ENCODE measurements around the gene EFNA1.
A peak's percentile ranks its signal among the peaks of the same experiment; 100 is the strongest.
"Not testable (repeated sequence)": the region's sequence is repeated elsewhere in the genome, so short reads cannot be mapped to it uniquely, and the experiment has no call there.

EFNA1 gene

DNA sequence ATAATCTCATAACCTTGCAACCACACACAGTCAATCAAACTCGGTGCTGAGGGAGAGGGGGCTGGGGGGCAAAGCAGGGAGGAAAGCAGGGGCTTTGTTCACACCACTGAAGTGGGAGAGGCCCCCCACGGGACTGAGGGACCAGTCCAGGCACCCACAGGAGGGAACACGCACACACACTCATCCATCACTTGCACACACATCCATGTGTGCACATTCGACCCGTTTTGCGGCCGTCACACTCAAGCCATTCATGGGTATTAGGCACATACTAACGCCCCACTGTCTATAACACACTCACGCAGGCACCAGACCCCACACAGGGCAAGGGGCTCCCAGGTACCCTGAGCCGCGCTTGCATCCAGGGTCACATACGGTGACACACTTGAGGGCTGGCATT lies 35.0 kb upstream of the EFNA1 start:
- no peak for DNase-seq

DNA sequence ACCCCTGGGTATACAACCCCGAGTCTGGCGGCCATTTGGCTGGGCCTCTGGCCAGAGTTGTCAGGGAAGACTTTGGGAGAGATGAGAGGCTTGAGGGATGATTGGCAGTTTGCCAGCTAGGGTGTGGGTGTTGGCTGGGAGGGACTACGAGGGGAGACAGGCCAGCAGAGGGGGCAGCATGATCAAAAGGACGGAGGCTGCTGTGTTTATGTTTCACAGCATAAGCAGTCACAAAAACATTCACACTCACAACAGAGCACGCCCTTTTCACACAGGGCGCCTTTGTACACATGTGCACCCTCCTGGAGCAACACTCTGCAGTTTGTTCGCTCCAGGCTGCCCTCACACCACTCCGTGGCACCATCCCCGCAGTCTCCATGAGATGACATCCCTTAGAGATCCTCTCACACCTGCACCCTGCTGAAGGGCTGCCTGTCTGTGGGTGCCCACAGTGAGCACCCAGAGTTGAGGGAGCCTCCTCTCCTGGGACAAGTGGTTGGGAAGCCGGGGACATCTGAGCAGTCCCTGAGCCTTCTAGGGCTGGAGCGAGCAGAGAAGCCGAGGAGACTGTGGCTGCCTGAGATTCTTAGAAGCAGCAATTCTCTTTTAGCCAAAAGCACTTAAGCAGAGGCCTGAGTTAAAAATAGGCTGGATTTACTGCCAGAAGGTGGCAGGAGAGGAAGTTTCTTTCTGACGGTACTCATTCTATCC lies 33.6 kb upstream of the EFNA1 start:
- peak; percentile 34 for DNase-seq

DNA sequence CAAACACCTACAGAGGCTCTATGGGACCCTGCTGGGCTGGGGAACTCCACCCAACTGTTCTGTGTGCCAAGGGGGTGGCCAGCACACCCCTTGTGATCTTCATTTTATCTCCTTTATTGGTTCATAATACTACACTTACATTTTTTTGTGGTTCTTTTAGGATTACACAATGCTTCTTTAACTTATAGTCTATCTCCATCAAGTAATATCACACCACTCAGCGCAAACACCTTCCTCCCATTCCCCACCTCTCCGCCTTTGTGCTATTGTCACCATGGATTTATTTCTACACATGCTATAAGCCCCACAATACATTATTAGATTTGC lies 33.1 kb upstream of the EFNA1 start:
- DNase-seq: no peak

DNA sequence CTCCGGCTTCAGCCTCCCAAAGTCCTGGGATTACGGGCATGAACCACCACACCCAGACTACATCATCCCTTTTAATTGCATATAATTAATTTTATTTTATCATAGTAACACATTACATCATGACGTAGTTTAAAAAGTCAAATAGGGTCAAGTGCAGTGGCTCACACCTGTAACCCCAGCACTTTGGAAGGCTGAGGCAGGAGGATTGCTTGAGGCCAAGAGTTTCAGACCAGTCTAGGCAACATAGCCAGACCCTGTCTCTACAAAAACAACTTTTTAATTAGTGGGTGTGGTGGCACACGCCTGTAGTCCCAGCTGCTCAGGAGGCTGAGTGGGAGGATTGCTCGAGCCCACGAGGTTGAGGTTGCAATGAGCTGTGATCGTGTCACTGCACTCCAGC lies 28.3 kb upstream of the EFNA1 start:
- DNase-seq: no peak

DNA sequence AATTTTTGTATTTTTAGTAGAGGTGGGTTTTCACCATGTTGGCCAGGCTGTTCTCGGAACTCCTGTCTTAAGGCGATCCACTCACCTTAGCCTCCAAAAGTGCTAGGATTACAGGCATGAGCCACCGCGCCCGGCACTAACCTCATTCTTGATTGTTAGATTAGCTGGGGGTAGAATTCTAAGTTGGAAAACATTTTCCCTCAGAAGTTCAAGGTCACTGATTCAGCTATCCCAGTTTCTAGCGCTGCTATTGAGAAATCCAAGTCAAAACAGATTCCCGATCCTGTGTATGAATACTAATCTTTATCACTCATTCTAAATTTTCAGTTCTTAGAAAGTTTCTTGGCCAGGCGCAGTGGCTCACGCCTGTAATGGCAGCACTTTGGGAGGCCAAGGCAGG lies 24.4 kb upstream of the EFNA1 start:
- no peak for DNase-seq

DNA sequence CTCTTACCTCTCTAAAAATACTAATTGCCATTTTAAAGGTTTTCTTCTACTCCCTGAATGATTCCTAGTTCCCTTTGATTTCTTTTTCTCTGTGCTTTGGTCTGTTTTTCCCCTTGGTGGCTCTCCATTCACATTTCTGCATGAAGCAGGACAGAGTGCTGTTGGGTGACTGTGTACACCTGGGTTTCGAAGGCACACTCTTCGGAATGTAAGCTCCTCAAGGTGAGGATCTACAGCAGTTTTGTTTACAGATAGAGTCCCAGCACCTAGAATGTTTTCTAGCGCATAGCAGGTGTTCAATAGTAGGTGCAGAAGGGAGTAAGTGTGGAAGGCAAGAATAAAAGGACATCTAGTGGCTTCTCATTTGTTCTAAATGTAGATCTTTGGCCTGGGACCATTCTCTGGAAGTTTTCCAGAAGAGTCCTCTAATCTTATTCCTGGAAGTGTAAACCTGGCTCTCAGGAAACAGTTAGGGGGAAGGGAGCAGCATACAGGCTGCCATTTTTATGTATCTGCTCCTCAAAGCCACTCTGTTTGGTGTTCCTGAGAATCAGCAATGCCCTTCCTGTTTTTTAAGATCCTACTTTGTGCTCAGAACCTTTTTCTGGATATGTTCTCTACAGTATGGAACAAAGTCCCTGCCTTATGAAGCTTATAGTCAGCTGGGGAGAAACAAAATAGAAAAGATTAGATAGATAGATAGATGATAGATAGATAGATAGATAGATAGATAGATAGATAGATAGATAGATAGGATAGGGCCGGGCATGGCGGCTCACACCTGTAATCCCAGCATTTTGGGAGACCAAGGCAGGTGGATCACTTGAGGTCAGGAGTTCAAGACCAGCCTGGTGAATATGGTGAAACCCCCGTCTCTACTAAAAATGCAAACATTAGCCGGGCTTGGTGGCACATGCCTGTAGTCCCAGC lies 22.8 kb upstream of the EFNA1 start:
- DNase-seq: no peak

DNA sequence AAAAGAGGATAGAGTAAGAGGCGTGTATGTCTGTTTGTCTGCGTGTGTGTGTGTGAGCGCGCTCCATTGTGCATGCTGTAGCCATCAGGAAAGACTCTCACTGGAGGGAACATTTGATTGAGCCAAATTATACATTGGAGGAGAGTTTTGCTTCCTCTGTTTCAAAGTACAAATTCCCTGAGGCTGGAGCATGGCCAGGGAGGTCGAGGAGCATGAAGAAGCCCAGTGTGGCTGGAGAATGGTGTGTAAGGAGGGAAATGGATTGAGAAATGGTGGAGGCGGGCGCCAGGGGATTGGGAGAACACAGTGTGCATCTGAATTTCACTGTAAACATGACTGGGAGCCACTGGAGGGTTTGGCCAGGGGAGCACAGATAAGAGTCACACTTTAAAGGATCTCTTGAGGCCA lies 22.1 kb upstream of the EFNA1 start:
- no peak for DNase-seq

DNA sequence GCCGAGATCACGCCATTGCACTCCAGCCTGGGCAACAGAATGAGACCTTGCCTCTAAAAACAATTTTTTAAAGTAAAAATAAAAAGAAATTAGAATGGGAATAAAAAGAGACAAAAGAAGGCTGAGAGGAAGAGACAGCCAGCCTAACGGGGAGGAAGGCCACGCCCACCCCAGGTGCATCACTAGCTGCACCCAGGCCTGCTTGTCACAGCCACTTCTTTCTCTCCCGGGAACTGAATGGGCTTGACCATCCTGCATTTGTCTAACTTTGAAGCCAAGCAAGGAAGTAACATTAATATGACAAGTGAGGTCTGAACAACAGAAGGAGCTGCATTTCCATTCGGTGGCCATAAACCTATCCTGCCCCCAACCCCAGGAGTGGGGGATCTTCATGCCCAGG lies 20.8 kb upstream of the EFNA1 start:
- no peak for DNase-seq

DNA sequence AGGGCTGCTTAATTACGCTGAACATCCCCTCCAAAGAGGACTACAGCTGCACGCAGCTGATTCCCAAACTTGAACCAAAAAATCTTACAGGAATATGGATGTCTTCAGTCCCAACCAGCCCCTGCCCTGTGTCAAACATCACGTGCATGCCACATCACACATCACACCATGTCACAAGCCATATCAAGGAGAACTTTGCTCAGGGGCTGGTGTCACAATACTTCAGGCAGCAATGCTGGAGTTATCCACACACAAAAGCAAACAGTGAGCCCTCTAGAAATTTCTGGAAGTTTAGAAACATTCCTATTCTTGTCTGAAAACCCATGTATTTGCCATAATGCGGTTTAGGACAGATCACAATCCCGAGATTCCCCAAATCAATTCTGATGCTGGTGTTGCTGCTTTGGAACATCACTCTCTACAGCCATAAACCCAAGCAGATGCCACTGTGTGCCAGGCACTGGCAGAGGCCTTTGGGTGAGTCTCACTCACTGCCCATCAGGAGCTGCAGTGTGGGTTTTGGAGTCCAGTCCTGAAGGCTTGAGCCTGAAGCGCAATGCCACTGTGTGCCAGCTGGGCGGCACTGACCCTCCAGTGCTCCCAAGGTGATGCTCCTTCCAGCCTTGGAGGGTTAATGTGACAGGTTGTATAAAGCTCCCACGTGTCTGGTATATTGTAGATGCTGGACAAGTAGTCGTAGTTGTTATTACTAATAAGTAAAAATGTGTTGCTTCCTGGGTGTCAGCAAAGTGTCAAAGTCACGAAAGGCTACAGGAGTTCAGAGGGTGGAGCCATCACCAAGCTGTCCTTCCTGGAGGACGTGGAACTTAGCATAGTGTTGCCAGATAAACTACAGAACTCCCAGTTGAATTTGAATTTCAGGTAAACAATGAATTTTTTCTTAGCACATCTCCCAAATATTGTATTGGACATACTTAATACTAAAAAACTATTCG lies 20.1 kb upstream of the EFNA1 start:
- DNase-seq: no peak

DNA sequence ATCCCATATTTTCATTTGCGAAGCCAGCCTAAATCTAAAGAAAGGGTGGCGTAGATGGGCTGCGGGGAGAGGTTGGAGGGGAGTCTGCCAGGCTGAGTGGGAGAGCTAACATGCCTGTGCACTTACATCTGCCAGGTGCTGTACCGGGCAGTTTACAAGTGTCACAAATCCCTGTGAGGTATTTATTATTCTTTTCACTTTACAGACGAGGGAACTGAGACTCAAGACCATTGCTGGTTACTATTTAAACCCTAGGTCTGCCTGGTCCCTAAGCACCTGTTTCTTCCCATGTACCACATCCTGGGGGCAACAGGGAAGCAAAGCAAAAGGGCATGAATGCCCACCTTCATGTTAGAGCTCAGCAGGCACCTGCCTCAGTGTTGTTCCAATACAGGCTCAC lies 19.4 kb upstream of the EFNA1 start:
- no peak for DNase-seq

DNA sequence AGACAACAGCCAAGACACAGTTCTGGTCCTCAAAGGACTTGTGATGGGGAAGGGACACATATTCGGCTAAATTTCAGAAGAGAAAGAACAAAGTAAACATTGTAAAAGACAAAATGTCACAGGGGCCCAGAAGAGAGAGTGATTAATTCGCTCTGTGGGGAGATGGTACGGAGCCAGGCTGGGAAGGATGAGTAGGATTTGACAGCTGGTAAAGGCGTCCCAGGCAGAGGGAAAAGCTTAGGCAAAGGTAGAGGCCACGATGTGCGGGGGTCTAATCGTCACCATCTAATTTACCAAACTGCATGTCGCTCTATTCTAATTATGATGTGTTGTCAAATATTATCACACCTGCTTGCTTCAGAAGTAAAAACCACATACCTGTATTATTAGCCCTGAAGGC lies 17.3 kb upstream of the EFNA1 start:
- DNase-seq: no peak

DNA sequence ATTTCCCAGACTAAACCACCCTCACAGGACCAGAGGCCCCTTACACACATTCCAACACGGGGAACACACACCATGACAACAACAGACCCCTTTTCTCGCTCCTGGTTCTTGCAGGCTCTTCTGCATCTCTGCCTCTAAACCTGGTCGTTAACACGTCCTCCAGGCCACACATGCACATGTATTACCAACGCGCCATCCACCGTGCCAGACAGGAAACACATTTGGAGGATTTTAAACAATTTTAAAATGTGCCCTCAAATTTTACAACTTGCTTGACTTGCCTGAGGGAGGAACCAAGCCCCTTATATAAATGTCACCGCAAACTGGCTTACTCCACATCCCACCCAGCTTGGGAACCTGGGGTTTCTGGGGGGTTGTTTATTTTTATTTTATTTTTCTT lies 16.9 kb upstream of the EFNA1 start:
- DNase-seq: no peak

DNA sequence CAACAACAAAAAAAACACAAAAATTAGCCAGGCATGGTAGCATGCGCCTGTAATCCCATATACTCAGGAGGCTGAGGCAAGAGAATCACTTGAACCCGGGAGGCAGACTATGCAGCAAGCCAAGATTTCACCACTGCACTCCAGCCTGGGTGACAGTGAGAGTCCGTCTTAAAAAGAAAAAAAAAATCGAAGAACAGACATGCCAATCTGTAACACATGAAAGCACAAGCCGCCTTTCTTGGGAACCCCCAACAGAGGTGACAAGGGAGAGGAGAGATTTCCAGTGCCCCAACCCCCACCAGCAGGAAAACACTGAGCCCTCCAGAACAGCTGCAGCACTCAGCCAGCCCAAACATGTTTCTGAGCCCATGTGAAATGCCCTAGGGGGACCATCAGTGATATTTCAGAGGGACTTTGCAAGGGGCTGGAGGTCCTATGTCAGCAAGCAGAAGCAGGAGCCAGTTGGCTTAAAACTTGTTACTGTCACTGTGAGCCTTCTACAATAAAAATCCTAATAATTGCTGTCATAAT lies 14.2 kb upstream of the EFNA1 start:
- no peak for DNase-seq

DNA sequence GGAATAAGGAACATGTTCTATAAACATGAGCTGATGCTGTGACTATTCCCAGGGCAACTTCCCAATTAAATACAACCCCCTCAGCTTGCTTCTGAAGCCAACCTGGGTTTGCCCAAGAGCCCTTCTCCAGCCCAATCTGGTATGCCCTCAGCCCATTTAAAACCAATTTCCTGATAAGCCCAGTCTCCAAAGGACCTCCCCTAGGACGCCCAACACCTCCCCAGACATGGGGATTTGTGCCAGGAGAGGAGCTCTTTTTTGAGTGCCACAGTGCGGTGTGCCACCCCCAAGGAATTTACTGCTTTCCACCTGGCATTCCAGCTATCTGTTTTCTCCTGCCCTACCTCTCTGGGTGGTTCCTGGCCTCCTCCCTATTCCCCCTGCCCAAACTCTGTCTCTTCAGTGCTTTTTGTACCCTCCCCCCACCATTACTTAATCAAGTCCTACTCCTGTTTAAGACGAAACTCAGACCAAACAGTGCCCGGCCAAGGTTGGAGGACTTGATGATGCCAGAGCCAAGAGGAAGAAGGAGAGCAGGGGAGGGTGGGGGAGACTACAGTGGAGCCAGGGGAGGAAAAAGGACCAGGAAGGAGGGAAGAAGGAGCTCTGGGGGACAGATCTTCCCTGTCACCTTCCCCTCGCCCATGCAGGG lies 11.4 kb upstream of the EFNA1 start:
- DNase-seq: no peak

DNA sequence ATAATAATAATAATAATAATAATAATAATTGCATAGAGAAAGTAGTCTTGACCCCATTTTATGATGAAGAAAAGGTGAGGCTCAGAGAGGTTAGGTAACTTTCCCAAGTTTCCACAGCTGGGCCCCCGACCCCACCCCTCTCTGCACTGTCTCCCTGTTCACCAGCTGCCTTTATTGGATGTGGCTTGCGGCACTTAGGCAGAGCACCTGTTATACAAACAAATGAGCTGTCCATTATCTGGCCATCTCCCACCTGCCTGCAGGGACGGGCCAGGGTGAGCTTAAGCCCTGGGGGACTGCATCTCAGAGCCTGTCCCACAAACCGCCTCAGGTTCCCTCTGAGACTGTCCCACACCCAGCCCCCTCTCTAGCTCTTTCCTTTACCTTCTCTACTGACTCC lies 10.1 kb upstream of the EFNA1 start:
- no peak for DNase-seq

DNA sequence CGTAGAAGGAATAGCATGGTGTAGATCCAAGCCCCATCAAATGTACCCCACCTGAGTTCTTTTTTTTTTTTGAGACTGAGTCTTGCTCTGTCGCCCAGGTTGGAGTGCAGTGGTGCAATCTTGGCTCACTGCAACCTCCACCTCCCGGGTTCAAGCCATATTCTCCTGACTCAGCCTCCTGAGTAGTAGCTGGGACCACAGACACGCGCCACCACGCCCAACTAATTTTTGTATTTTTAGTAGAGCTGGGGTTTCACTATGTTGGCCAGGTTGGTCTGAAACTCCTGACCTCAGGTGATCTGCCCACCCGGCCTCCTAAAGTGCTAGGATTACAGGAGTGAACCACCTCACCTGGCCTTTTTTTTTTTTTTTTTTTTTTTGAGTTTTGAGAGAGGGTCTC lies 9.6 kb upstream of the EFNA1 start:
- not testable (repeated sequence) for DNase-seq

DNA sequence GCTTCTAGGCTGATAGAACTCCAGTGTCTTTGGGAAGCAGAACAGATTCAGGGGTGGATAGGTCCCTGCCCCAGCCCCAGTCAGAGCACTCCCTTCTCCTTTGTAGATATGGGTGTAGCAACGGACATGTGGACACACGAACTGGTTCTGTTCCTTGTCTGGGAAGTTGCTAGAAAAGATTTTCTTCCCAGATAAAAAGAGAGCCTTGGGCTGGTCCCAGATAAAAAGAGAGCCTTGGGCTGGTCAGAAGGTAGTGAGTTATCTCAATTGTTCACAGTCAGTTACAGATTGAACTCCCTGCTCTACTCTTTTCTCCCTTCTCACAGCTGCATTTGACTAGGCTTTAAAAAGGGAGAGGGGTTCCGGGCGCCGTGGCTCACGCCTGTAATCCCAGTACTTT lies 7.4 kb upstream of the EFNA1 start:
- no peak for DNase-seq

DNA sequence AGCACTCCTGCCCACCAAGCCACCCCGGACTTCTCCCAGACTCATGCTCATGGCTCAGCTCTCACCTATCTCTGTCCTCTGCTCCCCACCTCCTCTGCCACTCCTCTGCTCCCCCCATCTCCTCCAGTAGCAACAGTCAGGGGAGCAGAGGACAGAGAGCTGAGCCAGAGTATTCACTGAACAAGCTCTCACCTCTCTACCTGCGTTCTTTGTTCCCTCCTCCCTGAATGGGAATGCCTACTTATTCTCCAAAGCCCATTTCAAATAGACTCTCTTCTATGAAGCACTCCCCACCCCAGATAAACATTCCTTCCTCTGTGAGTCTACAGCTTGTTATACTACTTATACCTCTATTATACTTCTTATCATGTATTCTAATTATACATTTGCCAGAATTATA lies 6.4 kb upstream of the EFNA1 start:
- no peak for DNase-seq

DNA sequence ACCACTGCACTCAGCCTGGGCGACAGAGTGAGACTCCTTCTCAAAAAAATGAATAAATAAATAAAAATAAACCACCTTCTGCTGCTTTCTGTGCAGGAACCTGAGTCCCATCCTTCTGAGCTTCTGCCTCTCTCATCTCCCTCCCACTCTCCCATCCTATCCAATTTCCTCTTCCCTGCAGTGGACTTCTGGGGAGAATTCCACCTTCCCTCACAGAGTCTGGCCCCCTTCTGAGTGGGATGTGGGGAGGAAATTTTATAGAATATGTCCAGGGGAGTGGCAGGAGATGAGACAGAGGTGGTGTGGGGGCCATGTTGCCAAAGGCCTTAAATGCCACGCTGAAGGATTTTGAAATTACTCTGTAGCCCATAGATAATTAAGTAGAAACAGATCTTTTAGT lies 5.4 kb upstream of the EFNA1 start:
- DNase-seq: no peak

DNA sequence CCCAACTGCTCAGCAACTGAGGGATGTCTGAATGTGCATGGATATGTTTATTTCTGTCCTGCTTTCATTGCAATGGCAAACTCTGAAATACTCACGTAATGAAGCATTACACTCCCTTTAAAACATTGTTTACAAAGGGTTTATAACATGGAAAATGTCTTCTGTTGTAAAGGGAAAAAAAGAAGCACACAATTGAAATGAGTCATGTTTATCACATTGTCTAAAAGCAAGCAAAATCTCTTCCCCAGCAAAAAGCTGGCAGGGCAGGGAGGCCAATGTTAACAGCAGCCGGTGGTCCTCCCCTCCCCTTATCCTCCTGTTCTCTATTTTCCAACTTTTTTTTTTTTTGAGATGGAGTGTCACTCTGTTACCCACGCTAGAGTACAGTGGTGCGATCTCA lies 3.9 kb upstream of the EFNA1 start:
- no peak for DNase-seq

DNA sequence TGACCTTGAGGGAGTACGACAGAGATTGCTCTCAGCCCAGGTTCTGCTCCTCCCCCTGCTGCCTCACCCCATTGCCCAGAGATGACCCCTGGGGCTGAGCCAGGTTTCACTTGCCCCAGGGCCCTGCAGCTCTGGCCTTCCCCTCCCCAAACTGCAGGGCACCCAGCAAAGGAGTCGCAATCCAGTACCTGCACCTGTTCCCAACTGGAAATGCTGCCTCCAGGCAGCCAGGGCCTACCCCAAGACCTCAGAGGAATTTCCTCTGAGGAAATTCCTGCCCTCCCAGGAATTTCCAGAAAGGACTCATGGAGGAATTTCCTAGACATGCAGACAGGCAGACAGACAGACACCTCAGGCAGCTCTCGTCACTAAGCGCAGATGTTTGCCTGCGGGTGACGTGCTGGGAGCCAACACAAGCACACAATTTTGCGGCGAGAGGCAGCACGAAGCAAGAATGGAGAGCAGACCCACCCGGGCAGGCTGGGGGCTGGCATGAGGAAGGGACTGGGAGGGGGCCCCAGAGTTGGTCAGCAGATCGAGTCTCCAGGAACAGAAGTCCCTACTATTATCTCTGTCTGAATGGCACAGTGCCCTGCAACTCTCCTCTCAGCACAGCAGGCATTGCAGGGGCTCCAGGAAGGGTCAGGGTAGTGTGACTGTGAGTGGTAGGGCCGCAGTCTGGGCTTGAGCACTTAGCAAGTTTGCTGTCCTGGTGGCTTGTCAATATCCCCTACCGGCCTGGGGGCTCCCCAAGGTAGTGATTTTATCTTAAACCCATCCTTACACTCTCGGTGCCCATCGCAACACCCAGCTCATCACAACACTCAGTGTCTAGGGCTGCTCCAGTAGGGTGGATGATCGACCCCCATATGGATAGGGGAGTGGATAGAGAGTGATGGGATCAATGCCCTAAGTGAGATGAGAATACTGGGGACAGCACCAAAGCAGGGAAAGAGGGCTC lies 2.9 kb upstream of the EFNA1 start:
- no peak for DNase-seq

Measured in NCI-H524 treated with DMSO at 0.1 percent for 48 hours (cell line).